CD4-positive, alpha-beta T cell (primary cell): ENCODE measurements around the gene SLC35F2. TPM values are rescaled to one million over a fixed set of nuclear protein-coding genes. Genes with fewer than 3 reads are reported as not detected.
"Not testable (repeated sequence)": the region's sequence is repeated elsewhere in the genome, so short reads cannot be mapped to it uniquely, and the experiment has no call there.

Experiments used
- ATAC-seq: fragments of 200-7000 bp; cut with Tn5 transposase; one replicate; pipeline ENCODE4 v1.10.0; 2022; ENCODE audit warnings: mild to moderate bottlenecking; ENCODE audit not compliant: poor library complexity
- CTCF ChIA-PET: fragments of 350-600 bp; sonication (Branson Sonifier 250); formaldehyde crosslinking; loops from one replicate; lab custom pipeline; 2021; ENCODE audit warnings: antibody characterized with exemption, inconsistent platforms; lab: Charles Lee
- POLR2A ChIA-PET: fragments of 350-600 bp; sonication (Branson Sonifier 250); formaldehyde crosslinking; loops from one replicate; lab custom pipeline; 2021; ENCODE audit warnings: antibody characterized with exemption, inconsistent platforms; lab: Charles Lee
- DNase-seq, 14 experiments: peaks; one replicate each; pipeline ENCODE4 v3.0.0-alpha.2; 2013 to 2020; ENCODE audit warnings: mixed read lengths in 2 of 14
- H3K27ac ChIP-seq, 2 donors: one replicate each; pipeline versions ENCODE4 v1.5.1 to v1.7.0; 2013; ENCODE audit warnings: low read length in 2 of 2, low read depth in 1 of 2, mild to moderate bottlenecking in 1 of 2
- H3K27me3 ChIP-seq, 2 experiments: 1 replicate in 1 of 2; 2 replicates in 1 of 2; pipeline versions ENCODE4 v1.6.1 to v1.7.0; 2013; ENCODE audit warnings: low read length in 2 of 2, control low read depth in 1 of 2, mild to moderate bottlenecking in 1 of 2, moderate library complexity in 1 of 2; ENCODE audit not compliant: insufficient read depth in 2 of 2, control insufficient read depth in 1 of 2
- H3K36me3 ChIP-seq: one replicate; pipeline ENCODE4 v1.6.1; 2013; ENCODE audit warnings: low read length, control low read depth; ENCODE audit not compliant: insufficient read depth
- H3K4me1 ChIP-seq: one replicate; pipeline ENCODE4 v1.6.1; 2013; ENCODE audit warnings: low read length, control low read depth; ENCODE audit not compliant: insufficient read depth
- H3K4me3 ChIP-seq: one replicate; pipeline ENCODE4 v1.5.1; 2013; ENCODE audit warnings: mild to moderate bottlenecking, low read length, moderate library complexity
- H3K9me3 ChIP-seq, 2 experiments: 1 replicate in 1 of 2; 2 replicates in 1 of 2; pipeline versions ENCODE4 v1.6.1 to v1.7.0; 2013; ENCODE audit warnings: low read length in 2 of 2, mild to moderate bottlenecking in 2 of 2, control low read depth in 1 of 2, moderate library complexity in 1 of 2; ENCODE audit not compliant: control insufficient read depth in 1 of 2, insufficient read depth in 1 of 2
- H3K27ac Mint-ChIP-seq: one replicate; pipeline ENCODE4 v1.8.0; 2020; ENCODE audit warnings: mixed read lengths
- H3K27me3 Mint-ChIP-seq: one replicate; pipeline ENCODE4 v1.8.0; 2021; ENCODE audit warnings: mixed read lengths
- H3K36me3 Mint-ChIP-seq: one replicate; pipeline ENCODE4 v1.8.0; 2021; ENCODE audit warnings: low read depth, mixed read lengths
- H3K4me1 Mint-ChIP-seq: one replicate; pipeline ENCODE4 v1.8.0; 2021; ENCODE audit warnings: low read depth, mixed read lengths
- H3K4me3 Mint-ChIP-seq: one replicate; pipeline ENCODE4 v1.8.0; 2020; ENCODE audit warnings: mild to moderate bottlenecking, mixed read lengths
- H3K9me3 Mint-ChIP-seq: one replicate; pipeline ENCODE4 v1.8.0; 2020; ENCODE audit warnings: mixed read lengths
- intact Hi-C, 2 experiments: fragments of 100-400 bp; cut with DNase I in 1 of 2; cut with micrococcal nuclease in 1 of 2; formaldehyde crosslinking; loops; one replicate each; pipeline versions ENCODE4 v1.15.1 to v1.9.0; 2023 to 2025; cut with DNase I, micrococcal nuclease
- total RNA-seq, 174 experiments: library from RNA in 2 of 174; stranded (reverse) in 2 of 174; gene quantifications; one replicate each; pipeline ENCODE4 v1.2.3 and lab custom pipeline; 2021 to 2026
- TF ChIP-seq, protein P1 (sequence below): fragments of 200-600 bp; IDR thresholded peaks from one replicate; pipeline ENCODE4 v1.8.0; 2022; ENCODE audit warnings: antibody characterized with exemption, mild to moderate bottlenecking

The SLC35F2 gene
- total RNA-seq, 2 experiments from 2014 or later: 2.8 to 3.0 TPM

DNA sequence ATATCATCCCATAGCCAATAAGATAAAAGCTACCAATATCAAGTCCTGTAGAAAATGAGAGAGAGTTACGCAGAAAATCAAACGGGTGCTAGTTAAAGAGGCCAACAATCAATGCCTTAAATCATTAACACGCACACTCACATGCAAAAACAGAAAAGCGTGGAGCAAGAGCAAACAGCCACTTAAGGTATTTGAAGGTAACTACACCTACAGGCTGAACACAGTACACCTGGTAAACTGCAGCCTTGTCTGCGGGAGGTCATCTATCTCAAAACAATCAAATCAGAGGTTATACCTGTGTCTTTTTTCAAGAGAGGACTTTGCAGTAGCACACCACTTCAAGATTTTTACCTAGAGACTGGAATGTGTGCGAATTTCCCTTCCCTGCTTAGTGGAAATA, 23.6 kb downstream of the SLC35F2 start:
- Histone ChIP-seq H3K27ac (no peak overlapping the region), H3K4me1 (peaks cover 5% of the 10 kb centered on the region), H3K4me3 (no peak overlapping the region), H3K9me3 (no peaks in the 10 kb centered on the region), H3K27me3 (no peaks in the 10 kb centered on the region), H3K36me3 (no peaks in the 10 kb centered on the region)
- Mint-ChIP-seq H3K27me3 (no peaks in the 10 kb centered on the region), H3K27ac (no peak overlapping the region), H3K36me3 (no peaks in the 10 kb centered on the region), H3K4me3 (no peak overlapping the region), H3K4me1 (peaks cover 4% of the 10 kb centered on the region), H3K9me3 (no peaks in the 10 kb centered on the region)
- POLR2A ChIA-PET: no interaction called here
- CTCF ChIA-PET: no interaction called here
- TF ChIP-seq, protein P1, sequence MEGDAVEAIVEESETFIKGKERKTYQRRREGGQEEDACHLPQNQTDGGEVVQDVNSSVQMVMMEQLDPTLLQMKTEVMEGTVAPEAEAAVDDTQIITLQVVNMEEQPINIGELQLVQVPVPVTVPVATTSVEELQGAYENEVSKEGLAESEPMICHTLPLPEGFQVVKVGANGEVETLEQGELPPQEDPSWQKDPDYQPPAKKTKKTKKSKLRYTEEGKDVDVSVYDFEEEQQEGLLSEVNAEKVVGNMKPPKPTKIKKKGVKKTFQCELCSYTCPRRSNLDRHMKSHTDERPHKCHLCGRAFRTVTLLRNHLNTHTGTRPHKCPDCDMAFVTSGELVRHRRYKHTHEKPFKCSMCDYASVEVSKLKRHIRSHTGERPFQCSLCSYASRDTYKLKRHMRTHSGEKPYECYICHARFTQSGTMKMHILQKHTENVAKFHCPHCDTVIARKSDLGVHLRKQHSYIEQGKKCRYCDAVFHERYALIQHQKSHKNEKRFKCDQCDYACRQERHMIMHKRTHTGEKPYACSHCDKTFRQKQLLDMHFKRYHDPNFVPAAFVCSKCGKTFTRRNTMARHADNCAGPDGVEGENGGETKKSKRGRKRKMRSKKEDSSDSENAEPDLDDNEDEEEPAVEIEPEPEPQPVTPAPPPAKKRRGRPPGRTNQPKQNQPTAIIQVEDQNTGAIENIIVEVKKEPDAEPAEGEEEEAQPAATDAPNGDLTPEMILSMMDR: no peak
- DNase-seq (no peak), ATAC-seq (no peak)
- intact Hi-C loops: no loop called here

DNA sequence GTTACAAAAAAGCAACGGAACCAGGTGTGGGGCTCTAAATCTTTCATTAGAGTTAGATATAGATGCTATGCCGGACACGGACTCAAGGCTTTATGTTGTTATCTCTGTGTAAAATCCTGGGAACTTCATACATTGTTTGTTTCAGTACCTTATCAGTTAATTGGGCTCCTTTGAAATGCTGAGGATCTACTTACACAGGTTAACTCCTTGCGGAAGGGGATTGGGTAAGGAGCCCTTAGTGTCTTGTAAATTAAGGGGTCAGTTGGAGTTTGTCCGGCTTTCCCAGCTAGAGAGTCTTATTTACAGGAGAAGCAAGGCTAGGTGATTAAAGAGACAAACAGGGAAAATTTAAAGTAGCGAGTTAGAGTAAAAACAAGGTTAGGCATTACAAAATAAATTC, 24.7 kb downstream of the SLC35F2 start:
- intact Hi-C loops, DNase-seq, H3K9me3 ChIP-seq, H3K4me3 Mint-ChIP-seq, H3K9me3 Mint-ChIP-seq, H3K27me3 Mint-ChIP-seq, H3K36me3 Mint-ChIP-seq, H3K27me3 ChIP-seq, H3K27ac ChIP-seq, H3K4me1 Mint-ChIP-seq, H3K27ac Mint-ChIP-seq, H3K36me3 ChIP-seq, POLR2A ChIA-PET, ATAC-seq, CTCF ChIA-PET, H3K4me3 ChIP-seq, H3K4me1 ChIP-seq: not testable (repeated sequence)

DNA sequence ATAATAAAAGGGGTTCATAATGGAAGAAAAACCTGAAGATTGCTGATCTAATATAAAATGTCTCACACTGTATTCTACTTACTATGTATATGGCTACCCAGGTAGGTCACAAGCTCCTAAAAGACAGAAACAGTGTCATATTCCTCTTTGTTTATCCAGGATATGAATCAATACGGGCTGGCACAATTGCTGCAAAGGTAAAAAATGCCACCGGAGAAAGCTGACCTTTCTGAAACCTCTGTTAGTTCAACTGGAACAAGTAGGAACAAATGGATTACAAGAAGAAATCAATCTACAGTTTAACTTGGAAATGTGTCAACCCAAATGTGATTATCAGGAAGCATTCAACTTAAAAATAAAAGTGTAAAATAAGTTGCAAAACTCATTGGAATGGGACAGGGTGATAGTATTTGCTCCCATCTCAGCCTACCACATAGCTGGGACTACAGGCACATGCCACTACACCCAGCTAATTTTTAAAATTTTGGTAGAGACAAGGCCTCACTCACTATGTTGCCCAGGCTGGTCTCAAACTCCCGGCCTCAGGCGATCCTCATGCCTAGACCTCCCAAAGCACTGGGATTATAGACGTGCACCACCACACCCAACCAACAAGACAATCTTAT, 27.6 kb downstream of the SLC35F2 start:
- POLR2A ChIA-PET: no interaction called here
- ATAC-seq: no peak

More for the DNA sequence above, 27.6 kb downstream of the SLC35F2 start:
- Histone ChIP-seq H3K4me1 (no peaks in the 10 kb centered on the region), H3K27me3 (no peaks in the 10 kb centered on the region), H3K27ac (no peak overlapping the region), H3K36me3 (no peaks in the 10 kb centered on the region), H3K9me3 (no peaks in the 10 kb centered on the region), H3K4me3 (no peak overlapping the region)
- CTCF ChIA-PET: no interaction called here
- intact Hi-C loops: no loop called here
- DNase-seq: no peak
- H3K36me3 Mint-ChIP-seq: no peaks in the 10 kb centered on the region
- TF ChIP-seq, protein P1: no peak
- no peaks in the 10 kb centered on the region for H3K4me1 Mint-ChIP-seq
- no peak overlapping the region for H3K27ac Mint-ChIP-seq
- no peaks in the 10 kb centered on the region for H3K9me3 Mint-ChIP-seq
- no peaks in the 10 kb centered on the region for H3K27me3 Mint-ChIP-seq
- H3K4me3 Mint-ChIP-seq: no peak overlapping the region
